ENCODE data around the gene SLC10A3.

The SLC10A3 gene

DNA sequence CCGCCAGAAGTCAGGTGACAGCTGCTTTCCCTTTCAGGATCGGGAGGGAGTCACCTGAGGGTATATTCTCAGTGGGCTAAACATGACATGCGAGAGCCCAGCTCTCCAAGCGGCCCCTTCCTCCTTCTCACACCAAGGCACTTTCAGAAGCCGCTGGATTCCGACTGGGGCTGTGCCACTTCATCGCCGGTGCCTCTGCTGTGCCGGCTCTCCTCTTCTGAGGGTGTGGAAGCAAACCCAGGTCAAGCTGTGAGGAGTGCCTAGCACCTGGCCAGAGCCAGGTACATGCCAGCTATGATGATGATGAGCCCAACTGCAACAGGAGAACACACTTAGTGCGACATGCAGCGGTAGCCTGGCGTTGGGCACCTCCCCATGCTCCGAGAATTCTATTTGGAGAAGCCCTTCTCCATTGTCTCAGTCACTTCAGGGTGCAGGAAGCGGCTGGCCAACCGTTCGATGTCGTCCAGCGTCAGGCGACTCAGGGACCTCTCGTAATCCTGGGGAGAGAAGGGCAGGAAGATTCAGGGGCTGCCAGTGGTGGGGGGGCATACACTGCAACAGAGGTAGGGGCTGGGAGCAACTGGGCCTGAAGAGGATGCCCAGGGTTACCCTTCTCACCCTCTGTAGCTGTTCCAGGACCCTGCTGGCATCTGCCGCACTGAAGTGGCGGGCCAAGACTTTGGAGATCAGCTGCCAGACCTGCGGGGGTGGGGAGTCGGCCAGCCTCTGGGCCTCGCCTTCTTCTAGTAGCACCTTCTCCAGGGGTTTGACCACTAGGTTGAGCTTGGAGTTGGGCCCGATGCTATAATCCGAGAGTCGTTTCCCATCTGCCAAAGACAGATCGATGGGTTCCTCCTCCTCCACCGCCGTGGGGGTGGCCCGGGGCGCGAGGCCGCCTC, 5.0 kb downstream of the SLC10A3 start:
- TF ChIP-seq FOXP2 (optimal IDR thresholded peaks at IDR 0.05; ENCODE audit: borderline replicate concordance, extremely low read depth, extremely low read length, insufficient read depth) (no peak), TAF1 (IDR thresholded peaks at IDR 0.05; ENCODE audit: borderline replicate concordance, insufficient read depth, low read length) (no peak), SIN3A (IDR thresholded peaks at IDR 0.05; ENCODE audit: borderline replicate concordance, insufficient read depth, low read length) (no peak), POLR2AphosphoS5 (IDR thresholded peaks at IDR 0.05; ENCODE audit: low read depth, low read length) (no peak)
- TF ChIP-seq, protein P1, sequence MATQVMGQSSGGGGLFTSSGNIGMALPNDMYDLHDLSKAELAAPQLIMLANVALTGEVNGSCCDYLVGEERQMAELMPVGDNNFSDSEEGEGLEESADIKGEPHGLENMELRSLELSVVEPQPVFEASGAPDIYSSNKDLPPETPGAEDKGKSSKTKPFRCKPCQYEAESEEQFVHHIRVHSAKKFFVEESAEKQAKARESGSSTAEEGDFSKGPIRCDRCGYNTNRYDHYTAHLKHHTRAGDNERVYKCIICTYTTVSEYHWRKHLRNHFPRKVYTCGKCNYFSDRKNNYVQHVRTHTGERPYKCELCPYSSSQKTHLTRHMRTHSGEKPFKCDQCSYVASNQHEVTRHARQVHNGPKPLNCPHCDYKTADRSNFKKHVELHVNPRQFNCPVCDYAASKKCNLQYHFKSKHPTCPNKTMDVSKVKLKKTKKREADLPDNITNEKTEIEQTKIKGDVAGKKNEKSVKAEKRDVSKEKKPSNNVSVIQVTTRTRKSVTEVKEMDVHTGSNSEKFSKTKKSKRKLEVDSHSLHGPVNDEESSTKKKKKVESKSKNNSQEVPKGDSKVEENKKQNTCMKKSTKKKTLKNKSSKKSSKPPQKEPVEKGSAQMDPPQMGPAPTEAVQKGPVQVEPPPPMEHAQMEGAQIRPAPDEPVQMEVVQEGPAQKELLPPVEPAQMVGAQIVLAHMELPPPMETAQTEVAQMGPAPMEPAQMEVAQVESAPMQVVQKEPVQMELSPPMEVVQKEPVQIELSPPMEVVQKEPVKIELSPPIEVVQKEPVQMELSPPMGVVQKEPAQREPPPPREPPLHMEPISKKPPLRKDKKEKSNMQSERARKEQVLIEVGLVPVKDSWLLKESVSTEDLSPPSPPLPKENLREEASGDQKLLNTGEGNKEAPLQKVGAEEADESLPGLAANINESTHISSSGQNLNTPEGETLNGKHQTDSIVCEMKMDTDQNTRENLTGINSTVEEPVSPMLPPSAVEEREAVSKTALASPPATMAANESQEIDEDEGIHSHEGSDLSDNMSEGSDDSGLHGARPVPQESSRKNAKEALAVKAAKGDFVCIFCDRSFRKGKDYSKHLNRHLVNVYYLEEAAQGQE (IDR thresholded peaks at IDR 0.05; ENCODE audit: insufficient read depth in 1 of 2, low read depth in 2 of 2, low read length in 2 of 2), result no peak

DNA sequence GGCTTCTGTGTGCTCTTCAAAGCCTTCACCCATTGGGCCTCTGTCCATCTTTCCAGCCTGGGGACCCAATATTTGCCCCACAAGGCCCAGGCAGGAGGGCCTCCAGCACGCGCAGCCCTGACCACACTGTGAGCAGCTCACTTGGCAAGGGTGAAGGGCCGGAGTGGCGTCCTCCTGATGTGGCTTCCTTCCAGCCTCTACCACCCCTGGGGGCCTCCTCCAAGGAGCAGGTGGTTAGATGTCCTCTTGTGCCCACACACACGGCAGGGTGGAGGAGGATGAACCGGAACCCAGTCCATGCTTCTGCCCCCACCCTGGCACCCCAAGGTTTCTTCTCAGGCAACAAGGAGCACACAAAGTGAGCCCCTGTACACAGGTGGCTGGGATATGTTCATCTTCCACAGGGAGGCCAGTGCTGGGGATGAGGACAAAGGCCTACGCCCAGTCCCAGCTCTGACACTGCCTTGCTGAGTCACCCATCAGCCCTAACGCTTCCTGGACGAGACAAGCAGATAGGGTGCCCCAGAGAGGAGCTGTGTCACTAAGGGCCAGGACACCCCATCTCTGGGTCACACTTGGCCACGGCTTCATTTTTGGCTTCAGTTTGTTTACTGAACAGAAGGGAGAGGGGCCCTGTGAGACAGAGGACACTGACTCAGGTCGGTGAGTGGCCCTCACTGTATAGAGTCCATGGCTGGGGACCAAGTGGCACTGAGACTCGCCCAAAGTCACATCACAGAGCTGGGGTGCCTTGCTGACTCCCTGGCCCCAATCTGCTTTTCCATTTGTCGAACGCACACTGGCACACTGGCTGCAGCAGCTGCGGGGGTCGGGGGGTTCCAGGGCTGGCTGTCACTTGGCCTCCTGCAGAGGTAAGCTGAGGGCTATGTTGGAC, 5.9 kb downstream of the SLC10A3 start:
- TF ChIP-seq TAF1 (IDR thresholded peaks at IDR 0.05; ENCODE audit: borderline replicate concordance, insufficient read depth, low read length) (no peak), POLR2AphosphoS5 (IDR thresholded peaks at IDR 0.05; ENCODE audit: low read depth, low read length) (no peak), FOXP2 (optimal IDR thresholded peaks at IDR 0.05; ENCODE audit: borderline replicate concordance, extremely low read depth, extremely low read length, insufficient read depth) (no peak), SIN3A (IDR thresholded peaks at IDR 0.05; ENCODE audit: borderline replicate concordance, insufficient read depth, low read length) (no peak)
- TF ChIP-seq, protein P1 (IDR thresholded peaks at IDR 0.05; ENCODE audit: insufficient read depth in 1 of 2, low read depth in 2 of 2, low read length in 2 of 2), result no peak

DNA sequence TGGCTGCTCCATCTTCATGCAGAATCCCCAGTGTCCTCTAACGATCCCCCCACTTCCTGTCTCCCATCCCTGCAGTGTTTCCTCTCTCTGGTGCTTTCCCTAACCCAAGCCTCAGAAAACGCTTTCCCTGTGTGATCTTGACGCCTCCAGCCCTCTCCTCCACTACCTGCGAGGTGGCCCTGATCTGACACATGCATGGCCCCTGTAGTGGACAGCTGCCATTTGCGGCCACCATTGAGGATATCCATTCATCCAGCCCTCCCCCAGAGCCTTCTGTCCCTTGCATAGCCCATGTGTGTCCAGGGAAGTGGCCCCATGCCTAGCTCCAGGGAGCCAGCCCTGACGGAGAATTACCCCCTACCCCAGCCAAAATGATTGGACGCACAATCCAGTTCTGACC, 7.1 kb downstream of the SLC10A3 start:
- TF ChIP-seq FOXP2 (optimal IDR thresholded peaks at IDR 0.05; ENCODE audit: borderline replicate concordance, extremely low read depth, extremely low read length, insufficient read depth), result no peak
- TF ChIP-seq, protein P1 (IDR thresholded peaks at IDR 0.05; ENCODE audit: insufficient read depth in 1 of 2, low read depth in 2 of 2, low read length in 2 of 2), result no peak
- TF ChIP-seq POLR2AphosphoS5 (IDR thresholded peaks at IDR 0.05; ENCODE audit: low read depth, low read length), result no peak; the same call in 1 of the 2 replicates
- TF ChIP-seq SIN3A (IDR thresholded peaks at IDR 0.05; ENCODE audit: borderline replicate concordance, insufficient read depth, low read length), result no peak
- TF ChIP-seq TAF1 (IDR thresholded peaks at IDR 0.05; ENCODE audit: borderline replicate concordance, insufficient read depth, low read length), result no peak

DNA sequence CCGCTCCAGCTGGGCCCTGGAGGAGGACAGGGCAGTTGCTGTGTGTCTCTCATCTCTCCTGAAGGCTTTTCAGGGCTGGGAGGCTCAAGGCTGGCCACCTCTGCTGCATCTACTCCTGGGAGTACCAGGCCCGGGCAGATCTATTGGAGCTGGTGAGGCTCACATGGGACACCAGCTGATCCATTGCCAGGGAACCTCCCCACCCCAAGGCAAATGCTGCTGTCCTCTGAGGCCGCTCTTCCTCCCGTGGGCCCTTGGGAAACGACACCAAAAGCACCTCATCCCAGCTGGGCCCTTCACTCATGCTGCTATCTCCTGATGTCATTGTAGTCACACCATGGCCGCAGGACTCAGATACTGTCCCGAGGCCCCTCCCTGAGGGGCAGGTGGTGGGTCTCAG, 7.6 kb downstream of the SLC10A3 start:
- no peak for TF ChIP-seq FOXP2 (optimal IDR thresholded peaks at IDR 0.05; ENCODE audit: borderline replicate concordance, extremely low read depth, extremely low read length, insufficient read depth)
- TF ChIP-seq TAF1 (IDR thresholded peaks at IDR 0.05; ENCODE audit: borderline replicate concordance, insufficient read depth, low read length), result no peak
- TF ChIP-seq, protein P1 (IDR thresholded peaks at IDR 0.05; ENCODE audit: insufficient read depth in 1 of 2, low read depth in 2 of 2, low read length in 2 of 2), result no peak
- TF ChIP-seq POLR2AphosphoS5 (IDR thresholded peaks at IDR 0.05; ENCODE audit: low read depth, low read length), result no peak

Measured in PFSK-1 (cell line).